ENCODE results near the gene TBCCD1. TPM values are rescaled to one million over a fixed set of nuclear protein-coding genes. Genes with fewer than 3 reads are reported as not detected.

Gene TBCCD1
- total and polyA plus RNA-seq, 9 donors: 6.9 to 12.4 (median 10.6) TPM

DNA sequence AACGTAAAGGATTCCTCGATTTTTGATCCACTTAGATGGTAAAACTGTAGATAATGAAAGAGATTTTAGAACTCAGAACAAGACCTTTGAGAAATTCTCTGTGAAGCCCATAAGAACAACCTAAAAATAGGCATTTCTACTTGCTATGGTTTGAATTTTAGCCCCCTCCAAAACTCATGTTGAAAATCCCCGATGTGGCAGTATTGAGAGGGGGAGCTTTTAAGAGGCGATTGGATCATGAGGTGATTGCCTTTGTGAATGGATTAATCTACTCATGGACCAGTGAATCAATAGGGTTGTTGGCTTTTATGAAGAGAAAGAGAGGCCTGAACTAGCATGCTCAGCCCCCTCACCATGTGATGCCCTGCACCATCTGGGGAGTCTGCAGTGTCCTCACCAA lies 25.5 kb upstream of the TBCCD1 start:
- H3K36me3 ChIP-seq: no peaks in the 10 kb centered on the region
- H3K9me3 ChIP-seq: no peaks in the 10 kb centered on the region
- H3K4me3 ChIP-seq: no peak overlapping the region
- H3K4me1 ChIP-seq (ENCODE audit: insufficient read depth): no peaks in the 10 kb centered on the region
- H3K27me3 ChIP-seq: no peaks in the 10 kb centered on the region
- DNase-seq: no peak
- 91 to 93% (median 93%) methylated on average over 4 of the region's 4 CpGs for WGBS, 3 donors
- TF ChIP-seq EP300 (IDR thresholded peaks at IDR 0.05) (no peak), POLR2A (IDR thresholded peaks at IDR 0.05) (no peak), CTCF (IDR thresholded peaks at IDR 0.05) (no peak)
- intact Hi-C loops (cut with DNase I): no loop called here
- no peak overlapping the region for H3K27ac ChIP-seq

- intact Hi-C loops (cut with DNase I): no loop called here
- TF ChIP-seq POLR2A (IDR thresholded peaks at IDR 0.05) (no peak), CTCF (IDR thresholded peaks at IDR 0.05) (no peak), EP300 (IDR thresholded peaks at IDR 0.05) (no peak)
- 65 to 76% (median 69%) methylated on average over 7 of the region's 7 CpGs for WGBS, 3 donors
- no peaks in the 10 kb centered on the region for H3K9me3 ChIP-seq
- H3K27me3 ChIP-seq: no peaks in the 10 kb centered on the region
- H3K4me3 ChIP-seq: no peak overlapping the region
- H3K27ac ChIP-seq: no peak overlapping the region
- DNase-seq: no peak
- H3K4me1 ChIP-seq (ENCODE audit: insufficient read depth): no peaks in the 10 kb centered on the region
- H3K36me3 ChIP-seq: no peaks in the 10 kb centered on the region
Measured at GRCh38 chr3:186590580-186591295, 23.6 kb upstream of the TBCCD1 start.

- WGBS, 3 donors: 49 to 61% (median 56%) methylated on average over 5 of the region's 5 CpGs
- intact Hi-C loops (cut with DNase I): no loop called here
- no peak overlapping the region for H3K4me3 ChIP-seq
- no peaks in the 10 kb centered on the region for H3K27me3 ChIP-seq
- H3K4me1 ChIP-seq (ENCODE audit: insufficient read depth): no peaks in the 10 kb centered on the region
- H3K9me3 ChIP-seq: no peaks in the 10 kb centered on the region
- DNase-seq: no peak
- no peak for TF ChIP-seq POLR2A (IDR thresholded peaks at IDR 0.05)
- TF ChIP-seq EP300 (IDR thresholded peaks at IDR 0.05): no peak
- TF ChIP-seq CTCF (IDR thresholded peaks at IDR 0.05): no peak
- no peaks in the 10 kb centered on the region for H3K36me3 ChIP-seq
- no peak overlapping the region for H3K27ac ChIP-seq
Measured at GRCh38 chr3:186589856-186590579, 22.9 kb upstream of the TBCCD1 start.

- no peaks in the 10 kb centered on the region for H3K9me3 ChIP-seq
- WGBS, 3 donors: 30 to 35% (median 30%) methylated on average over 3 of the region's 3 CpGs
- H3K4me3 ChIP-seq: no peak overlapping the region
- H3K36me3 ChIP-seq: no peaks in the 10 kb centered on the region
- TF ChIP-seq CTCF (IDR thresholded peaks at IDR 0.05): no peak
- no peak for TF ChIP-seq POLR2A (IDR thresholded peaks at IDR 0.05)
- TF ChIP-seq EP300 (IDR thresholded peaks at IDR 0.05): no peak
- DNase-seq: no peak
- H3K4me1 ChIP-seq (ENCODE audit: insufficient read depth): no peaks in the 10 kb centered on the region
- intact Hi-C loops (cut with DNase I): no loop called here
- H3K27me3 ChIP-seq: no peaks in the 10 kb centered on the region
- no peak overlapping the region for H3K27ac ChIP-seq
Measured at GRCh38 chr3:186589121-186589520, 22.0 kb upstream of the TBCCD1 start.

Data from ovary (tissue), 9 donors.